Measurements from ENCODE around the gene SPATA2.

DNA sequence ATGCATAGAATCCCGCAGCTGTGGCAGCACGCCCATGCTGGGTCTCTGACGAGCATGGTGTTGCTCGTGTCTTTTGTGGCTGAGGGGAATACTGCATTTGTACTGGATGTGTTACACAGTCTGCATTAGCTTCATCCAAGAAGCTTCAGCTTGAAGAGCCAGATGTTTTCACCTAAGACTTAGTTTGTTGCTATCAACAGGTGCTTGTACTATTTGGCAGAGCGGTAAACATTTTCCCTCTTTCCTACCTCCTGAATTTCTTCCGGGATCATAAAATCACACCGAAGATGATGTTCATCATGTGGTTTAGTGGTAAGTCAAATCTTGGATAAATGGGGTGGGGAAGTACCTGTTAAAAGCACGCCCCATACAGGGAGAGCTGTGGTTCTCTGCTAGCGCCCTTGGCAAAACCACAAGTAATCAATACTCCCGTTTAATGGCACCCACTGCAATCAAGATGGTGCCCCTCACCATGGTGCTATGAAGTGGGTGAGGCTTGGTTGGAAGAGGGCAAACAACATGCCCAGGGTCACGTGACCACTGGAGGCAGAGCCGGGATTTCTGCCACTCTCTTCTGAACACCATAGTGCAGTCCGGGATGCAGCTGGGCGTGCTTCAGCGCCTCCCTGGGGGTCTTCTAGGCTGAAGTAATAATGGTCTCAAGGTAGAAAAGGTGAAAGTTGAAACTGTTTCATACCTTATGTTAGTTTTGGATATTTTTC, 34.4 kb downstream of the SPATA2 start:
- TF ChIP-seq POLR2AphosphoS5 (IDR thresholded peaks at IDR 0.05; ENCODE audit: insufficient read depth, low read depth, low read length) (no peak), FOS (IDR thresholded peaks at IDR 0.05; ENCODE audit: borderline replicate concordance, insufficient read depth, low read length) (no peak), CTCF (IDR thresholded peaks at IDR 0.05; ENCODE audit: extremely low read depth in 1 of 2, insufficient read depth in 1 of 2, low read depth in 1 of 2, low read length in 2 of 2) (no peak), POLR2A (IDR thresholded peaks at IDR 0.05; ENCODE audit: low read depth, low read length) (no peak)

All from endothelial cell of umbilical vein (primary cell).